ENCODE results near the gene RHBDF1. TPM values are rescaled to one million over a fixed set of nuclear protein-coding genes. Genes with fewer than 3 reads are reported as not detected.

Gene RHBDF1
- total and polyA plus RNA-seq, 9 of the 15 experiments (the other 6 are each of a cell fraction or from before 2014, with no cell fraction given), result 1.0 to 8.2 (median 4.2) TPM

GRCh38 chr16:65745-66144, 6.7 kb downstream of the RHBDF1 start (continued):
- TF ChIP-seq, protein P1, sequence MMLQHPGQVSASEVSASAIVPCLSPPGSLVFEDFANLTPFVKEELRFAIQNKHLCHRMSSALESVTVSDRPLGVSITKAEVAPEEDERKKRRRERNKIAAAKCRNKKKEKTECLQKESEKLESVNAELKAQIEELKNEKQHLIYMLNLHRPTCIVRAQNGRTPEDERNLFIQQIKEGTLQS (IDR thresholded peaks at IDR 0.05), result no peak
- TF ChIP-seq, protein P1 (CRISPR knock-in tag; conservative IDR thresholded peaks at IDR 0.05), result no peak
- TF ChIP-seq TGIF2 (CRISPR knock-in tag; IDR thresholded peaks at IDR 0.05) (no peak), POLR2AphosphoS2 (IDR thresholded peaks at IDR 0.05; ENCODE audit: low read length) (no peak), ZBTB9 (CRISPR knock-in tag; IDR thresholded peaks at IDR 0.05) (no peak), AFF4 (CRISPR knock-in tag; IDR thresholded peaks at IDR 0.05) (0 out of 2 replicates have a peak, but pooled peaks have one; percentile 25), SREBF1 (IDR thresholded peaks at IDR 0.05; ENCODE audit: borderline replicate concordance, low read depth, low read length) (no peak), ATF7 (IDR thresholded peaks at IDR 0.05) (0 out of 2 replicates have a peak, but pooled peaks have one; percentile 25), CEBPB (tag; IDR thresholded peaks at IDR 0.05) (no peak), TOE1 (IDR thresholded peaks at IDR 0.05; ENCODE audit: borderline replicate concordance) (no peak), TOE1 (CRISPR knock-in tag; IDR thresholded peaks at IDR 0.05; ENCODE audit: borderline replicate concordance, low read depth) (no peak), TRIM24 (IDR thresholded peaks at IDR 0.05) (no peak), NRF1 (conservative IDR thresholded peaks at IDR 0.05 in 1 of 2, IDR thresholded peaks at IDR 0.05 in 1 of 2) (0 out of 4 replicates have a peak, but pooled peaks of 1 of the 2 experiments have one; percentile 9), MAZ (CRISPR knock-in tag; conservative IDR thresholded peaks at IDR 0.05 in 1 of 2, IDR thresholded peaks at IDR 0.05 in 1 of 2) (peak; percentile 47 to 71; a peak in 3 of 4 replicates), ZKSCAN1 (IDR thresholded peaks at IDR 0.05; ENCODE audit: low read depth, low read length) (peak; percentile 71; the same call in 1 of the 2 replicates), ZFPM2 (CRISPR knock-in tag; IDR thresholded peaks at IDR 0.05) (no peak), L3MBTL2 (IDR thresholded peaks at IDR 0.05) (0 out of 2 replicates have a peak, but pooled peaks have one; percentile 43), RBM17 (IDR thresholded peaks at IDR 0.05; ENCODE audit: borderline replicate concordance, low read depth, low read length) (no peak), XRCC5 (IDR thresholded peaks at IDR 0.05; ENCODE audit: low read depth, low read length) (peak; percentile 83), KAT2B (IDR thresholded peaks at IDR 0.05; ENCODE audit: low read depth, low read length) (no peak), SMARCA4 (IDR thresholded peaks at IDR 0.05) (no peak), MCM7 (IDR thresholded peaks at IDR 0.05) (no peak)
- TF ChIP-seq, protein P2, sequence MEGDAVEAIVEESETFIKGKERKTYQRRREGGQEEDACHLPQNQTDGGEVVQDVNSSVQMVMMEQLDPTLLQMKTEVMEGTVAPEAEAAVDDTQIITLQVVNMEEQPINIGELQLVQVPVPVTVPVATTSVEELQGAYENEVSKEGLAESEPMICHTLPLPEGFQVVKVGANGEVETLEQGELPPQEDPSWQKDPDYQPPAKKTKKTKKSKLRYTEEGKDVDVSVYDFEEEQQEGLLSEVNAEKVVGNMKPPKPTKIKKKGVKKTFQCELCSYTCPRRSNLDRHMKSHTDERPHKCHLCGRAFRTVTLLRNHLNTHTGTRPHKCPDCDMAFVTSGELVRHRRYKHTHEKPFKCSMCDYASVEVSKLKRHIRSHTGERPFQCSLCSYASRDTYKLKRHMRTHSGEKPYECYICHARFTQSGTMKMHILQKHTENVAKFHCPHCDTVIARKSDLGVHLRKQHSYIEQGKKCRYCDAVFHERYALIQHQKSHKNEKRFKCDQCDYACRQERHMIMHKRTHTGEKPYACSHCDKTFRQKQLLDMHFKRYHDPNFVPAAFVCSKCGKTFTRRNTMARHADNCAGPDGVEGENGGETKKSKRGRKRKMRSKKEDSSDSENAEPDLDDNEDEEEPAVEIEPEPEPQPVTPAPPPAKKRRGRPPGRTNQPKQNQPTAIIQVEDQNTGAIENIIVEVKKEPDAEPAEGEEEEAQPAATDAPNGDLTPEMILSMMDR (IDR thresholded peaks at IDR 0.05 in 2 of 3, conservative IDR thresholded peaks at IDR 0.05 in 1 of 3; ENCODE audit: insufficient read depth in 2 of 3, low read depth in 1 of 3, low read length in 3 of 3), result peak; percentile 97 to 98 (median 98)
